Neuronal stem cell (in vitro differentiated cells): ENCODE data around the gene ADGRF5.
"Not testable (repeated sequence)": the region's sequence is repeated elsewhere in the genome, so short reads cannot be mapped to it uniquely, and the experiment has no call there.

Experiments
- DNase-seq: peaks from one replicate; pipeline ENCODE4 v3.0.0-alpha.2; 2013; ENCODE audit warnings: low spot score
- H2AFZ ChIP-seq: one replicate; pipeline ENCODE4 v1.6.1; 2013; ENCODE audit warnings: mild to moderate bottlenecking, low read length, inconsistent platforms
- H2AK5ac ChIP-seq: 2 replicates; pipeline ENCODE4 v1.6.1; 2013; ENCODE audit warnings: low read depth, mild to moderate bottlenecking, inconsistent platforms, low read length, moderate library complexity, mixed read lengths
- H2BK120ac ChIP-seq: 2 replicates; pipeline ENCODE4 v1.6.1; 2013; ENCODE audit warnings: low read depth, mild to moderate bottlenecking, inconsistent platforms, low read length, moderate library complexity, mixed read lengths
- H2BK12ac ChIP-seq: one replicate; pipeline ENCODE4 v1.6.1; 2013; ENCODE audit warnings: low read length, inconsistent platforms
- H2BK15ac ChIP-seq: 2 replicates; pipeline ENCODE4 v1.6.1; 2013; ENCODE audit warnings: mild to moderate bottlenecking, low read length, inconsistent platforms, mixed read lengths
- H2BK5ac ChIP-seq: one replicate; pipeline ENCODE4 v1.6.1; 2013; ENCODE audit warnings: inconsistent platforms, mild to moderate bottlenecking, low read length, moderate library complexity
- H3K14ac ChIP-seq: one replicate; pipeline ENCODE4 v1.6.1; 2013; ENCODE audit warnings: low read length, inconsistent platforms
- H3K18ac ChIP-seq: 2 replicates; pipeline ENCODE4 v1.6.1; 2013; ENCODE audit warnings: low read length, inconsistent platforms
- H3K23ac ChIP-seq: 2 replicates; pipeline ENCODE4 v1.6.1; 2013; ENCODE audit warnings: low read depth, mild to moderate bottlenecking, mixed read lengths, low read length, inconsistent platforms; ENCODE audit not compliant: poor library complexity
- H3K27ac ChIP-seq: replicated peaks from 3 replicates; pipeline ENCODE4 v1.5.1; 2013; ENCODE audit warnings: low read length, inconsistent platforms
- H3K27me3 ChIP-seq, 3 experiments: 2 replicates each; pipeline ENCODE4 v1.6.1; 2013; ENCODE audit warnings: low read length in 3 of 3, mild to moderate bottlenecking in 2 of 3, inconsistent platforms in 1 of 3, low read depth in 1 of 3, mixed read lengths in 1 of 3, moderate library complexity in 1 of 3; ENCODE audit not compliant: control insufficient read depth in 3 of 3, insufficient read depth in 3 of 3
- H3K36me3 ChIP-seq, 2 donors: replicated peaks in 1 of 2; 2 replicates each; pipeline ENCODE4 v1.6.1; 2013; ENCODE audit warnings: low read length in 2 of 2; ENCODE audit not compliant: control insufficient read depth in 2 of 2, insufficient read depth in 2 of 2
- H3K4ac ChIP-seq: 2 replicates; pipeline ENCODE4 v1.6.1; 2013; ENCODE audit warnings: inconsistent platforms, mild to moderate bottlenecking, low read length, moderate library complexity
- H3K4me1 ChIP-seq, 2 donors: 1 replicate in 1 of 2; 2 replicates in 1 of 2; pipeline ENCODE4 v1.6.1; 2013; ENCODE audit warnings: low read length in 2 of 2, low read depth in 1 of 2; ENCODE audit not compliant: control insufficient read depth in 2 of 2, insufficient read depth in 1 of 2
- H3K4me2 ChIP-seq: one replicate; pipeline ENCODE4 v1.6.1; 2013; ENCODE audit warnings: mild to moderate bottlenecking, low read length, inconsistent platforms; ENCODE audit not compliant: insufficient read depth, poor library complexity, severe bottlenecking
- H3K4me3 ChIP-seq, 2 donors: 2 replicates each; pipeline ENCODE4 v1.5.1; 2013; ENCODE audit warnings: low read length in 2 of 2, mild to moderate bottlenecking in 2 of 2, inconsistent platforms in 1 of 2, moderate library complexity in 1 of 2
- H3K79me1 ChIP-seq: one replicate; pipeline ENCODE4 v1.6.1; 2013; ENCODE audit warnings: low read depth, mild to moderate bottlenecking, inconsistent platforms, low read length, moderate library complexity
- H3K9ac ChIP-seq: one replicate; pipeline ENCODE4 v1.6.1; 2013; ENCODE audit warnings: mild to moderate bottlenecking, low read depth, low read length, inconsistent platforms; ENCODE audit not compliant: poor library complexity
- H3K9me3 ChIP-seq, 2 donors: replicated peaks in 1 of 2; 2 replicates each; pipeline versions ENCODE3 to v1.6.1; 2013; ENCODE audit warnings: low read length in 2 of 2, mild to moderate bottlenecking in 2 of 2, inconsistent platforms in 1 of 2, low read depth in 1 of 2, mixed read lengths in 1 of 2, moderate library complexity in 1 of 2; ENCODE audit not compliant: control insufficient read depth in 2 of 2, insufficient read depth in 1 of 2
- H4K8ac ChIP-seq: one replicate; pipeline ENCODE4 v1.6.1; 2013; ENCODE audit warnings: low read depth, mild to moderate bottlenecking, inconsistent platforms, low read length, moderate library complexity
- H4K91ac ChIP-seq: one replicate; pipeline ENCODE4 v1.6.1; 2013; ENCODE audit warnings: low read length, low read depth, mild to moderate bottlenecking, inconsistent platforms; ENCODE audit not compliant: poor library complexity
- WGBS, 2 donors: extraction: QIAGEN DNeasy Blood & Tissue Kit; methylation state at CpG; one replicate each; pipeline ENCODE4 v1.1.7; 2013; ENCODE audit warnings: missing lambda C conversion rate in 2 of 2, mixed read lengths in 1 of 2; ENCODE audit not compliant: insufficient read length in 2 of 2, insufficient replicate concordance in 1 of 2; ENCODE audit errors: extremely low coverage in 2 of 2; 5-methylcytosine and 5-hydroxymethylcytosine counted together

Gene ADGRF5

DNA sequence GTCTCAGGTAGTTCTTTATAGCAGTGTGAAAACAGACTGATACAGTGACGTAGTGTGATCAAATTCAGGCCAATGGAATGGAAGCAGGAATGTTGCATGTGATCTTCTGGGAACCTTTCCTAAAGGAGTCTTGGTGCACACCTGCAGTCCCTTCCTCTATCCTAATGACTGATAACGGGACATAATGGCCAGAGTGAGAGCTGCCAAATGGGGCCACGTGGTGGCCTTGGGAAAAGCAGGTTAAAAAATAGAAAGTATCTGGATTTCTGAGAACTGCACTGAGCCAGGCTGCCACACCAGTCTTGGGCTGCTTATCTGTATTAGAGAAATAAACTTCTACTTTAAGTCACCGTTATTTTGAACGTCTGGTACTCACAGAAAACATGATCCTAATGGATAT is 76.6 kb downstream of the ADGRF5 start:
- Histone ChIP-seq H3K27ac (no peak overlapping the region), H3K4ac (no peak overlapping the region), H2AK5ac (no peak overlapping the region), H2BK15ac (no peak overlapping the region), H4K91ac (no peak overlapping the region), H3K23ac (no peak overlapping the region), H4K8ac (no peak overlapping the region), H3K14ac (no peak overlapping the region), H3K9me3 (no peaks in the 10 kb centered on the region), H2BK5ac (no peak overlapping the region), H3K36me3 (no peaks in the 10 kb centered on the region), H3K4me1 (peaks cover 0 to 3% of the 10 kb centered on the region in 2 donors), H3K9ac (no peak overlapping the region), H2AFZ (no peak overlapping the region), H2BK120ac (no peak overlapping the region), H2BK12ac (no peak overlapping the region), H3K4me2 (no peak overlapping the region), H3K79me1 (no peaks in the 10 kb centered on the region), H3K4me3 (no peak overlapping the region), H3K18ac (no peak overlapping the region), H3K27me3 (peaks cover 0 to 12% (median 2%) of the 10 kb centered on the region in 3 experiments)
- WGBS, 2 donors = no CpG with 5 or more reads among the region's 5 CpGs
- DNase-seq = no peak

DNA sequence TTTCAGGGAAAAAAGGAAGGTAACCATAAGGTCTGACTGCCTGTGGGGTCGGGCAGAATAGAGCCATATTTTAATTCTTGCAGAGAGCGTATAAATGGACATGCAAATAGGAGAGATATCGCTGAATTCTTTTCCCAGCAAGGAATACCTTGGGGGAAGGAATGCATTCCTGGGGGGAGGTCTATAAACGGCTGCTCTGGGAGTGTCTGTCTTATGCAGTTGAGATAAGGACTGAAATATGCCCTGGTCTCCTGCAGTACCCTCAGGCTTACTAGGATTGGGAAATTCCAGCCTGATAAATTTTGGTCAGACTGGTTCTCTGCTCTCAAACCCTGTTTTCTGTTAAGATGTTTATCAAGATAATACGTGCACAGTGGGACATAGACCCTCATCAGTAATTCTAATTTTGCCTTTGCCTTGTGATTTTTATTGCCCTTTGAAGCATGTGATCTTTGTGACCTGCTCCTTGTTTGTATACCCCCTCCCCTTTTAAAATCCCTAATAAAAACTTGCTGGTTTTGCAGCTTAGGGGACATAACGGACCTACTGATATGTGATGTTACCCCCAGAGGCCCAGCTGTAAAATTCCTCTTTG is 79.4 kb downstream of the ADGRF5 start:
- not testable (repeated sequence) for H3K23ac ChIP-seq, H3K4me1 ChIP-seq, H3K4me2 ChIP-seq, H2BK12ac ChIP-seq, DNase-seq, H2AK5ac ChIP-seq, H4K91ac ChIP-seq, H2AFZ ChIP-seq, H3K4me3 ChIP-seq, H3K9me3 ChIP-seq, H2BK120ac ChIP-seq, H3K9ac ChIP-seq, H3K27ac ChIP-seq, H3K27me3 ChIP-seq, H4K8ac ChIP-seq, H3K36me3 ChIP-seq, H3K4ac ChIP-seq, H3K14ac ChIP-seq, H3K79me1 ChIP-seq, H2BK5ac ChIP-seq, H2BK15ac ChIP-seq, H3K18ac ChIP-seq
- no CpG with 5 or more reads among the region's 6 CpGs for WGBS, 2 donors

DNA sequence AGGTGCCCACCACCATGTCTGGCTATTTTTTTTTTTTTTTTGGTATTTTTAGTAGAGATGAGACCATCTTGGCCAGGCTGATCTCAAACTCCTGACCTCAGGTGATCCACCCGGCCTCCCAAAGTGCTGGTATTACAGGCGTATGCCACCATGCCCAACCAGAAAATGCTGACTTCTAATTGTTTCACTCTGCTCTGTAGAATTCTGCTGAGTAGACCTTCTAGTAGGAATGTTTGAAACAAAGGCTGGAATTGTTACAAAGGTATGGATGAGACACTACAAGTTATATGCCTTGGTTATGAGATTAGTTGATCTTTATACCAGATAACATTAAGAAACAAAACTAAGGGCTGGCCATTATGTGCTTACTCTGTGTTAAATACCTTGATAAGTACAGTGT is 83.7 kb downstream of the ADGRF5 start:
- Histone ChIP-seq H3K79me1 (no peaks in the 10 kb centered on the region), H2AK5ac (no peak overlapping the region), H3K27me3 (no peaks in the 10 kb centered on the region), H3K4me2 (no peak overlapping the region), H3K27ac (no peak overlapping the region), H2BK12ac (no peak overlapping the region), H3K14ac (no peak overlapping the region), H2BK120ac (no peak overlapping the region), H3K36me3 (no peaks in the 10 kb centered on the region), H3K4ac (no peak overlapping the region), H3K4me1 (no peaks in the 10 kb centered on the region), H2BK5ac (no peak overlapping the region), H3K4me3 (no peak overlapping the region), H2AFZ (no peak overlapping the region), H3K9ac (no peak overlapping the region), H2BK15ac (no peak overlapping the region), H4K91ac (no peak overlapping the region), H3K9me3 (no peaks in the 10 kb centered on the region), H4K8ac (no peak overlapping the region), H3K18ac (no peak overlapping the region), H3K23ac (no peak overlapping the region)
- DNase-seq = no peak
- no CpG with 5 or more reads among the region's 2 CpGs for WGBS, 2 donors

DNA sequence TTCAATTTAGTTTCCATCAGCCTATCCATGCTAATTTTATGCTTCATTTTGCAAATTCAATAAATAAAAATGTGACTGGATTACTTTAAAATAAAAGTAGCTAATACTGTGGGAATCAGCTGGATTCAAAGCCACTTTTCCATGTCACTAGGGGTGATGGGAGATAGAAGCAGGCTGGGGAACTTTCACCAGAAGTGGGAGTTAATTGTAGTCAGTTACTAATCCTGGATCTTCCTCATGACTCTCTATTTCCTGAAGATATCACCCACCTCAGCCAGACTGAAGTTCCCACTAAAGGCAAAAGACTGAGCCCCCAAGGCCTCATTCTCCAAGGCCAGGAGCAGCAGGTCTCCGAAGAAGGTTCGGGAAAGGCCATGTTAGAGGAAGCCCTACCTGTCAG is 86.7 kb downstream of the ADGRF5 start:
- no CpG with 5 or more reads among the region's 2 CpGs for WGBS, 2 donors
- not testable (repeated sequence) for H2BK15ac ChIP-seq, H2BK5ac ChIP-seq, DNase-seq, H2BK12ac ChIP-seq, H3K18ac ChIP-seq, H3K4me3 ChIP-seq, H3K27ac ChIP-seq, H3K79me1 ChIP-seq, H3K9me3 ChIP-seq, H3K4ac ChIP-seq, H3K23ac ChIP-seq, H2AFZ ChIP-seq, H2BK120ac ChIP-seq, H4K8ac ChIP-seq, H3K14ac ChIP-seq, H3K9ac ChIP-seq, H3K4me2 ChIP-seq, H4K91ac ChIP-seq, H3K4me1 ChIP-seq, H2AK5ac ChIP-seq, H3K36me3 ChIP-seq, H3K27me3 ChIP-seq
